DOHH2 (cell line): ENCODE results near the gene GALNT9.

Experiments
- H3F3A ChIP-seq: fragments of 200-600 bp; sonication (generic), shearing (Covaris generic); 2 replicates; pipeline ENCODE4 v1.6.0; 2016; ENCODE audit warnings: antibody characterized with exemption, mild to moderate bottlenecking; ENCODE audit not compliant: control insufficient read depth, insufficient read depth
- H3K27ac ChIP-seq: fragments of 200-600 bp; sonication (generic); 2 replicates; pipeline ENCODE4 v1.5.1; 2014; ENCODE audit warnings: low read depth, mild to moderate bottlenecking, low read length, moderate library complexity
- H3K27me3 ChIP-seq: fragments of 200-600 bp; sonication (generic); 2 replicates; pipeline ENCODE4 v1.6.1; 2014; ENCODE audit warnings: mild to moderate bottlenecking, low read length, mixed read lengths; ENCODE audit not compliant: control insufficient read depth
- H3K36me3 ChIP-seq: fragments of 200-600 bp; sonication (generic); 2 replicates; pipeline ENCODE4 v1.6.1; 2014; ENCODE audit warnings: mild to moderate bottlenecking, low read length, moderate library complexity, mixed read lengths; ENCODE audit not compliant: control insufficient read depth
- H3K4me1 ChIP-seq: fragments of 200-600 bp; sonication (generic); 2 replicates; pipeline ENCODE4 v1.6.1; 2014; ENCODE audit warnings: mild to moderate bottlenecking, low read length, mixed read lengths; ENCODE audit not compliant: control insufficient read depth
- H3K4me2 ChIP-seq: fragments of 200-600 bp; sonication (generic); 2 replicates; pipeline ENCODE4 v1.6.0; 2014; ENCODE audit warnings: mild to moderate bottlenecking, low read length, moderate library complexity
- H3K4me3 ChIP-seq: fragments of 200-600 bp; sonication (generic); 2 replicates; pipeline ENCODE4 v1.5.1; 2014; ENCODE audit warnings: mild to moderate bottlenecking, low read length, mixed read lengths
- H3K79me2 ChIP-seq: fragments of 200-600 bp; sonication (generic); 2 replicates; pipeline ENCODE4 v1.6.1; 2014; ENCODE audit warnings: mild to moderate bottlenecking, low read length, mixed read lengths; ENCODE audit not compliant: control insufficient read depth
- H3K9me2 ChIP-seq: fragments of 200-600 bp; sonication (generic); replicated peaks from 2 replicates; pipeline ENCODE4 v1.6.1; 2014; ENCODE audit warnings: mild to moderate bottlenecking, low read length, mixed read lengths; ENCODE audit not compliant: control insufficient read depth
- H3K9me3 ChIP-seq: fragments of 200-600 bp; sonication (generic); 2 replicates; pipeline ENCODE4 v1.6.1; 2014; ENCODE audit warnings: antibody characterized with exemption, low read length, mixed read lengths; ENCODE audit not compliant: control insufficient read depth, insufficient read depth
- H4K20me1 ChIP-seq: fragments of 200-600 bp; sonication (generic); 2 replicates; pipeline ENCODE4 v1.6.0; 2014; ENCODE audit warnings: low read depth, mild to moderate bottlenecking, antibody characterized with exemption, low read length, moderate library complexity; ENCODE audit not compliant: control insufficient read depth, insufficient read depth
- EZH2phosphoT487 ChIP-seq: fragments of 200-600 bp; sonication (generic); IDR thresholded peaks from 2 replicates; pipeline ENCODE4 v1.6.1; 2017; ENCODE audit warnings: borderline replicate concordance, mild to moderate bottlenecking, antibody characterized with exemption, low read length, moderate library complexity, mixed read lengths
- TF ChIP-seq, protein P1 (sequence below): fragments of 200-600 bp; sonication (generic); IDR thresholded peaks from one replicate; pipeline ENCODE4 v1.5.1; 2014; ENCODE audit warnings: antibody characterized with exemption, mild to moderate bottlenecking, low read depth, low read length; ENCODE audit not compliant: poor library complexity, severe bottlenecking

The GALNT9 gene

DNA sequence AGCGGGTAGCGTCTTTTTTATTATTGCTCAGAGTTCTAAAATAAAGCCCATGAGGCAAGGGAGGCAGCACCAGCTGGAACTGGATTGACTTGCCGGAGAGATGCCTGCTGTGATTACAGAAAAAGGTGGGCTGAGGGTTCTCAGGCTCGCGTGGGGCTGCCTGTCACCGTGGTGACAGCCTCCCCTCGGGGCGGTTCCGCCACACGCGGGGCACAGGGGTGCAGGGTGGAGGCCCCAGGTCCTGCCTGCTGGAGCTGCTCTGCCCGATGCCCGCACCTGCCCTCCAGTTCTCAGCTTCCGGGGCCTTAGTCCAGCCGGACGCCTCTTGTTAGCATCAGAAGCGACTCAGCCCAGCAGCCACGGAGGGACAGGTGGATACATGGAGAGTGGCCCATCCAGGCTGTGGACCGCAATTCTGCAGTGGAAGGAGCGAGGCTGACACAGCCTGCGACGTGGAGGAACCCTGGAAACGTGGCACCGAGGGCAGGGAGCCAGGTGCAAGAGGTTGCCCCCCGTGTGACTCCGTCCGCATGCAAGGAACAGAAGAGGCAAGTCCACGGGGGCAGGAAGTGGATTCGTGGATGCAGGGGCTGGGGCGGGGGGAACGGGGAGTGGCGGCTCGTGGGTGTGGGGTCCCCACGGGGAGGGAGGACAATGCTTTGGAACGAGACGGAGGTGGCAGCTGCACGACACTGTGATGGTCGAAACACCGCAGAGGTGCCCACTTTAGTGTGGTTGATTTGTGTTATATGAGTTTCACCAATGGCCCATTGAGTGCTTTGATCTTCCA lies 79.5 kb downstream of the GALNT9 start:
- no peak overlapping the region for H3K27ac ChIP-seq
- H3K4me1 ChIP-seq = no peaks in the 10 kb centered on the region
- H3F3A ChIP-seq = no peaks in the 10 kb centered on the region
- no peak for TF ChIP-seq EZH2phosphoT487
- TF ChIP-seq, protein P1, sequence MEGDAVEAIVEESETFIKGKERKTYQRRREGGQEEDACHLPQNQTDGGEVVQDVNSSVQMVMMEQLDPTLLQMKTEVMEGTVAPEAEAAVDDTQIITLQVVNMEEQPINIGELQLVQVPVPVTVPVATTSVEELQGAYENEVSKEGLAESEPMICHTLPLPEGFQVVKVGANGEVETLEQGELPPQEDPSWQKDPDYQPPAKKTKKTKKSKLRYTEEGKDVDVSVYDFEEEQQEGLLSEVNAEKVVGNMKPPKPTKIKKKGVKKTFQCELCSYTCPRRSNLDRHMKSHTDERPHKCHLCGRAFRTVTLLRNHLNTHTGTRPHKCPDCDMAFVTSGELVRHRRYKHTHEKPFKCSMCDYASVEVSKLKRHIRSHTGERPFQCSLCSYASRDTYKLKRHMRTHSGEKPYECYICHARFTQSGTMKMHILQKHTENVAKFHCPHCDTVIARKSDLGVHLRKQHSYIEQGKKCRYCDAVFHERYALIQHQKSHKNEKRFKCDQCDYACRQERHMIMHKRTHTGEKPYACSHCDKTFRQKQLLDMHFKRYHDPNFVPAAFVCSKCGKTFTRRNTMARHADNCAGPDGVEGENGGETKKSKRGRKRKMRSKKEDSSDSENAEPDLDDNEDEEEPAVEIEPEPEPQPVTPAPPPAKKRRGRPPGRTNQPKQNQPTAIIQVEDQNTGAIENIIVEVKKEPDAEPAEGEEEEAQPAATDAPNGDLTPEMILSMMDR = no peak
- no peaks in the 10 kb centered on the region for H3K27me3 ChIP-seq
- no peak overlapping the region for H3K4me2 ChIP-seq
- no peaks in the 10 kb centered on the region for H4K20me1 ChIP-seq
- no peaks in the 10 kb centered on the region for H3K79me2 ChIP-seq
- H3K9me3 ChIP-seq = no peaks in the 10 kb centered on the region
- H3K36me3 ChIP-seq = no peaks in the 10 kb centered on the region
- no peaks in the 10 kb centered on the region for H3K9me2 ChIP-seq
- no peak overlapping the region for H3K4me3 ChIP-seq

DNA sequence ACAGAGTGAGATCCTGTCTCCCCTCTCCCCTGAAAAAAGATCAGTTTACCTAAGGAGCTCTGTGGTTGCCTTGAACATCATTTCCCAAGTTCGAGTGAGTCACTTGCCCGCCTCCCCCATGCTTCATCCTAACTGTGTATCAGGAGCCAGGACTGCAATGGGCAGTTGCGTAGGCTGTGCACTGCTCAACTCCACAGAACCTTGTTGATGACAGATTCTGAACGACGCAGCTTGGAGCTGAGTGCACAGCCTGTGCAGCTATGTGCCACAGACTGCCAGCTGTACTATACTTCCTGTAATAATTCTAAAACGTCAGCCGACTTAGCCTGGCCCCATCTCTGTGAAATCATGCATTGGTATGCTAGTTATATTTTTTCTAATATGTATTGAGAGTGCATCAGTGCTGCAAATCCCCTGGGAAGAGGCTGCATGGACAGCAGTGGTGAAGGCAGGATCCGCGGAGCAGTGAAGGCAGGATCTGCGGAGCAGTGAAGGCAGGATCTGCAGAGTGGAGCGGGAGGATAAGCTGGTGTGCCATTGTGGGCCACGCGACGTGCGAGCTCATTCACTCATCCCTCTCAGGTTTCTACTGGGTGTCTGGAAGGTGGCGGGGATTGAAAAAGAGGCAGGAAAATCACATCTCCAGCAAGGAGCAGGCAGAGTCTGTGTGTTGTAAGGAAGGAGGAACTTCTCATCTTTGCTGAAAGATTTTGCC lies 80.8 kb downstream of the GALNT9 start:
- Histone ChIP-seq H3F3A (no peaks in the 10 kb centered on the region), H3K79me2 (no peaks in the 10 kb centered on the region), H3K4me2 (no peak overlapping the region), H3K4me1 (no peaks in the 10 kb centered on the region), H3K9me3 (no peaks in the 10 kb centered on the region), H3K27me3 (no peaks in the 10 kb centered on the region), H3K27ac (no peak overlapping the region), H3K36me3 (no peaks in the 10 kb centered on the region), H4K20me1 (no peaks in the 10 kb centered on the region), H3K4me3 (no peak overlapping the region), H3K9me2 (no peaks in the 10 kb centered on the region)
- TF ChIP-seq, protein P1 = no peak
- no peak for TF ChIP-seq EZH2phosphoT487

DNA sequence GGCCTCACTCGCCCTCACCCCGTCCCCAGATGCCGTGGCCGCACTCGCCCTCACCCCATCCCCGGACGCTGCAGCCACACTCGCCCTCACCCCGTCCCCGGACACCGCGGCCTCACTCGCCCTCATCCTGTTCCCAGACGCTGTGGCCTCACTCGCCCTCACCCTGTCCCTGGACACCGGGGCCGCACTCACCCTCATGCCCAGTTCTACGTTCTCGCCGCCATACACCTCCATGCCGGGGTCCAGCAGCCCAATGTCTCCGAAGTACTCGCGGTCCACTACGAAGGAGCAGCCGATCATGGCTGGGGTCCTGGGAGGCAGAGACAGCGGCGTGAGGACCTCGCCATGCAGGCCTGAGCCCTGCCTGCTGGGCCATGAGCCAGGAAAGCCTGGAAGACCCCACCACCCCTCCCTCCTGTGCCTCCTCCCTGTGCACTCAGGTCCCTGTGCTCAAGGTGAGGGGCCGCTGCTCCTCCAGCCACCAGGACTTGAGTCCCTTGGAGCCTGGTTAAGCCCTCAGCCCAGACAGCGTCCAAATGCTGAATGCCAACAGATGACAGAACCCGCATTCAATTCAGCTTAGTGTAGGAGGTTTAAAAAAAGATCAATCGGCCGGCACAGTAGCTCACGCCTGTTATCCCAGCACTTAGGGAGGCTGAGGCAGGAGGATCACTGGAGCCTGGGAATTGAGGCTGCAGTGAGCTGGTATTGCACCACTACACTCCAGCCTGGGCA lies 81.5 kb downstream of the GALNT9 start:
- H3K36me3 ChIP-seq = no peaks in the 10 kb centered on the region
- no peaks in the 10 kb centered on the region for H3K4me1 ChIP-seq
- H3K27ac ChIP-seq = no peak overlapping the region
- H4K20me1 ChIP-seq = no peaks in the 10 kb centered on the region
- H3F3A ChIP-seq = no peaks in the 10 kb centered on the region
- H3K79me2 ChIP-seq = no peaks in the 10 kb centered on the region
- no peaks in the 10 kb centered on the region for H3K9me3 ChIP-seq
- H3K4me2 ChIP-seq = no peak overlapping the region
- H3K27me3 ChIP-seq = no peaks in the 10 kb centered on the region
- no peak for TF ChIP-seq EZH2phosphoT487
- no peaks in the 10 kb centered on the region for H3K9me2 ChIP-seq
- H3K4me3 ChIP-seq = no peak overlapping the region
